ENCODE results near the gene GALNT2.

GALNT2 gene

GRCh38 chr1:230129341-230129740 is 62.3 kb downstream of the GALNT2 start:
- Histone ChIP-seq H3K4me3 (ENCODE audit: low read length) (no peak overlapping the region), H3K9me3 (replicated peaks; ENCODE audit: low read length) (no peaks in the 10 kb centered on the region), H3K9ac (ENCODE audit: low read depth, low read length) (no peak overlapping the region), H3K27me3 (ENCODE audit: control insufficient read depth, insufficient read depth, low read length) (no peaks in the 10 kb centered on the region), H3K4me1 (ENCODE audit: control insufficient read depth, insufficient read depth, low read length) (peaks cover 13% of the 10 kb centered on the region), H3K36me3 (ENCODE audit: insufficient read depth, low read length) (no peaks in the 10 kb centered on the region), H3K4me2 (ENCODE audit: low read length) (no peak overlapping the region)

DNA sequence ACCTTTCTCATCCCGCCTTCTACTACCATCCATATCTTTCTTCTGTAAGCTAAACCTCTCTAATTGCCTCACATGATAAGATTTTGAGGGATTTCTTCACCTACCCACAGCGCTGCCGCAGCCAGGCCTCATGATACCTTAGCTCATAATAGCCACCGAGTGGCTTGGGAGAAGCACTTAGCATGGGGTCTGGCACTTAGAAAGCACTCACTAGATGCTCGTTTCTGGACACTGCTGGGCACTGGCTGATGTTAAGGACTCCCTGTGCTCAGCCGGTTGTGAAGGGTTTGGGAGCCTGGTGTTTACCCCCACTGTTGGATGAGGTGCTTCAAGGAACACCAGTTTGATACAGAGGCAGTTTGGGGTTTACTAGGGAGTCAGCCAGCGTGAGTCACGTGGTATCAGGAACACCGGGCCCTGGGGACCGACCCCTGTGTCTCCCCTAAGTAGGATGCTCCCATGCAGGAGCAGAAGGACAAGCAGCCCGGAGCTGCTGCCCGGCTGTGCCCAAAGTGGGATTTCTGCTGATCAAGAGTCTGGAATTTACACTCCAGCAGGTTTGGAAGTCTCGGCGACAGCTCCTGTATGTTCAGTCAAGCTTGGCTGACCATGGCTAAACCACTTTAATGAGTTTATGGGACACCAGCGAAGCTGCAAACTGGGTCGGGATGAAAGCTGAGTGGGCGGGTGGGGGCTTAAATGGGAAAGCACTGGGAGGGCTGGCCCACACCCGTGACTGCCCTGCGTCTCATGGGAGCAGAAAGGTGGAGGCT is 63.3 kb downstream of the GALNT2 start:
- H3K4me1 ChIP-seq (ENCODE audit: control insufficient read depth, insufficient read depth, low read length), result peaks cover 8% of the 10 kb centered on the region
- no peak overlapping the region for H3K4me2 ChIP-seq (ENCODE audit: low read length)
- no peaks in the 10 kb centered on the region for H3K27me3 ChIP-seq (ENCODE audit: control insufficient read depth, insufficient read depth, low read length)
- no peak overlapping the region for H3K9ac ChIP-seq (ENCODE audit: low read depth, low read length)
- no peaks in the 10 kb centered on the region for H3K9me3 ChIP-seq (replicated peaks; ENCODE audit: low read length)
- no peak overlapping the region for H3K4me3 ChIP-seq (ENCODE audit: low read length)
- no peaks in the 10 kb centered on the region for H3K36me3 ChIP-seq (ENCODE audit: insufficient read depth, low read length)

- no peaks in the 10 kb centered on the region for H3K9me3 ChIP-seq (replicated peaks; ENCODE audit: low read length)
- H3K36me3 ChIP-seq (ENCODE audit: insufficient read depth, low read length), result no peaks in the 10 kb centered on the region
These were observed 64.4 kb downstream of the GALNT2 start for GRCh38 chr1:230131457-230131856.

GRCh38 chr1:230132758-230133157 is 65.7 kb downstream of the GALNT2 start:
- Histone ChIP-seq H3K4me2 (ENCODE audit: low read length) (no peak overlapping the region), H3K27me3 (ENCODE audit: control insufficient read depth, insufficient read depth, low read length) (no peaks in the 10 kb centered on the region), H3K9ac (ENCODE audit: low read depth, low read length) (no peak overlapping the region), H3K4me1 (ENCODE audit: control insufficient read depth, insufficient read depth, low read length) (no peaks in the 10 kb centered on the region), H3K9me3 (replicated peaks; ENCODE audit: low read length) (no peaks in the 10 kb centered on the region), H3K4me3 (ENCODE audit: low read length) (no peak overlapping the region), H3K36me3 (ENCODE audit: insufficient read depth, low read length) (no peaks in the 10 kb centered on the region)

More at GRCh38 chr1:230131457-230131856, 64.4 kb downstream of the GALNT2 start:
- H3K27me3 ChIP-seq (ENCODE audit: control insufficient read depth, insufficient read depth, low read length), result no peaks in the 10 kb centered on the region
- H3K4me1 ChIP-seq (ENCODE audit: control insufficient read depth, insufficient read depth, low read length), result no peaks in the 10 kb centered on the region
- no peak overlapping the region for H3K4me2 ChIP-seq (ENCODE audit: low read length)
- no peak overlapping the region for H3K9ac ChIP-seq (ENCODE audit: low read depth, low read length)
- no peak overlapping the region for H3K4me3 ChIP-seq (ENCODE audit: low read length)

DNA sequence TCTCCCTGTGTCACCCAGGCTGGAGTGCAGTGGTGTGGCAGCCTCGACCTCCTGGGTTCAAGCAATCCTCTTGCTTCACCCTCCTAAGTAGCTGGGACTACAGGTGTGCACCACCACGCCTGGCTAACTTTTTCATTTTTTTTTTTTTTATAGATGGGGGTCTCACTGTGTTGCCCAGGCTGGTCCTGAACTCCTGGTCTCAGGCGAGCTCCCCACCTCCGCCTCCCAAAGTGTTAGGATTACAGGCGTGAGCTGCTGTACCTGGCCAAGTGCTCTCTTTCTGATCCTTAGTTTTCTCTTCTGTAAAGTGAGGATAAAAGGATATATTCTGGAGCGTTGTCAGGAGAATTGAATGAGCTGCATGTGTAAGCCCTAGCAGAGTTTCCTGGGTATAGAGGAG is 68.7 kb downstream of the GALNT2 start:
- Histone ChIP-seq H3K4me1 (ENCODE audit: control insufficient read depth, insufficient read depth, low read length) (peaks cover 16% of the 10 kb centered on the region), H3K9me3 (replicated peaks; ENCODE audit: low read length) (no peaks in the 10 kb centered on the region), H3K36me3 (ENCODE audit: insufficient read depth, low read length) (no peaks in the 10 kb centered on the region), H3K27me3 (ENCODE audit: control insufficient read depth, insufficient read depth, low read length) (no peaks in the 10 kb centered on the region), H3K9ac (ENCODE audit: low read depth, low read length) (no peak overlapping the region), H3K4me3 (ENCODE audit: low read length) (no peak overlapping the region), H3K4me2 (ENCODE audit: low read length) (no peak overlapping the region)

DNA sequence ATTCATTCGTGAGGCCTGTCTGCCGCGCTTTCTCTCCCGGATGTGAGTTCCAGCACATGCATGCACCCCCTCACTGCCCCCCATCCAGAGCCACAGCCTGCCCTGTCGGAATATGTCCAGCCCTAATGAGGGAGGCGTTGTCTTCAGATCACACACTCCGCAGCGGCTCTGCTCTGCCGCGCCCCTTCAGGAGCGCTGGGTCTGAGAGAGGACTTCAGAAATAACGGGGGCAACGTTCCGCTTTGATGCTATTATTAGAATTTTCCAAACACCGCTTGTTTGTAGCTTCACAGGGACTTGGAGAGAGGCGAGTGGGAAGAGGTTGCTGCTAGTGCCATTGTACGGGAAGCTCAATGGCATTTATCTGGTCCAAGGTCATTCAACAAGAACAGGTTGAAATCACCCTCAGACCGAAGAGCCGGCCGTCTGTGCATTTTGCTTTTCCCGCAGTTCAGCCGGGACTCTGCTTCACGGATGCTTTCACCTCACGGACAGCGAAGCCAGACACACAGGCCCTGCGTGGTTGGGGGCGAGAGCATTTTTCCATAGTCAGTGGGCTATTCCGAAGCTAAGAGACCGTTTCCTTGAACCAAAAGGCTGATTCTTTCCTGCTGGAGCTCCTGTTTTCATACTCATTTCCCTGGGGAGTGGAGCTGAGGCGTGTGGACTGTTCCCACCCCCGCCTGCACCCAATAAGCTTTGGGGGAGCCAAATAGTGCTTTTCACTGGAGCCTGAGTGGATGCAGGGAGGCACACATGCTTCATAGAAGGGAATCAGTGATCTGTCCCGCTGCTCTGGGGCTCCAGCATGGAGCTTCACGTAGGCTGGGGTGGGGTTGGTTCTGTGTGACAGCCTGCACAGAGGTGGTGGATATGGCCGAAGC is 69.7 kb downstream of the GALNT2 start:
- Histone ChIP-seq H3K9me3 (replicated peaks; ENCODE audit: low read length) (no peaks in the 10 kb centered on the region), H3K9ac (ENCODE audit: low read depth, low read length) (no peak overlapping the region), H3K4me1 (ENCODE audit: control insufficient read depth, insufficient read depth, low read length) (peaks cover 26% of the 10 kb centered on the region), H3K4me2 (ENCODE audit: low read length) (no peak overlapping the region), H3K27me3 (ENCODE audit: control insufficient read depth, insufficient read depth, low read length) (no peaks in the 10 kb centered on the region), H3K36me3 (ENCODE audit: insufficient read depth, low read length) (no peaks in the 10 kb centered on the region), H3K4me3 (ENCODE audit: low read length) (no peak overlapping the region)

- H3K9ac ChIP-seq (ENCODE audit: low read depth, low read length), result no peak overlapping the region
- H3K4me2 ChIP-seq (ENCODE audit: low read length), result no peak overlapping the region
- H3K9me3 ChIP-seq (replicated peaks; ENCODE audit: low read length), result no peaks in the 10 kb centered on the region
- H3K27me3 ChIP-seq (ENCODE audit: control insufficient read depth, insufficient read depth, low read length), result no peaks in the 10 kb centered on the region
- H3K36me3 ChIP-seq (ENCODE audit: insufficient read depth, low read length), result no peaks in the 10 kb centered on the region
- peaks cover 26% of the 10 kb centered on the region for H3K4me1 ChIP-seq (ENCODE audit: control insufficient read depth, insufficient read depth, low read length)
- no peak overlapping the region for H3K4me3 ChIP-seq (ENCODE audit: low read length)
These were observed 70.3 kb downstream of the GALNT2 start for GRCh38 chr1:230137337-230137815.

DNA sequence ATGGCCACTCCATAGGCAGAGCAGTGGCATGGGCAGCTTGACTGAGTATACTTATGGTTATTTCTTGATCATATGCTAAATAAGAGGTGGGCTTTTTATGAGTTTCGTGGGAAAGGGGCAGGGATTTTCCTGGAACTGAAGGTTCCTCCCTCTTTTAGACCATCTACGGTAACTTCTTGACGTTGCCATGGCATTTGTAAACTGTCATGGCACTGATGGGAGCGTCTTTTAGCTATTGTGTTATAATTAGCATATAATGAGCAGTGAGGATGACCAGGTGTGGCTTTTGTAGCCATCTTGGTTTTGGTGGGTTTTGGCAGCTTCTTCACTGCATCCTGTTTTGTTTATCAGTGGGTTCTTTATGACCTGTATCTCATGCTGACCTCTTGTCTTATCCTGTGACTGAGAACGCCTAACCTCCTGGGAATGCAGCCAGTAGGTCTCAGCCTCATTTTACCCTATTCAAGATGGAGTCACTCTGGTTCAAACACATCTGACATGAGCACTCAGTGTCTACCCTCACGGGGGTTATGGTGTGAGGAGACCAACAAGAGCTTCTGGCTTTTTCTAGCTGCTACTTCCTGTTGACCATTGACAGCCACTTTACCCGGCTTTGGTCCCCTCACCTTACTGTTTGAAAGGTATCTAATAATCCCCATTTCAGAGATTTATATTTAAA is 71.7 kb downstream of the GALNT2 start:
- H3K4me1 ChIP-seq (ENCODE audit: control insufficient read depth, insufficient read depth, low read length), result peaks cover 30% of the 10 kb centered on the region
- no peaks in the 10 kb centered on the region for H3K9me3 ChIP-seq (replicated peaks; ENCODE audit: low read length)
- no peak overlapping the region for H3K4me3 ChIP-seq (ENCODE audit: low read length)
- H3K27me3 ChIP-seq (ENCODE audit: control insufficient read depth, insufficient read depth, low read length), result no peaks in the 10 kb centered on the region
- no peaks in the 10 kb centered on the region for H3K36me3 ChIP-seq (ENCODE audit: insufficient read depth, low read length)
- no peak overlapping the region for H3K4me2 ChIP-seq (ENCODE audit: low read length)
- no peak overlapping the region for H3K9ac ChIP-seq (ENCODE audit: low read depth, low read length)

- Histone ChIP-seq H3K4me1 (ENCODE audit: control insufficient read depth, insufficient read depth, low read length) (peaks cover 30% of the 10 kb centered on the region), H3K4me2 (ENCODE audit: low read length) (no peak overlapping the region), H3K9me3 (replicated peaks; ENCODE audit: low read length) (no peaks in the 10 kb centered on the region), H3K9ac (ENCODE audit: low read depth, low read length) (no peak overlapping the region), H3K36me3 (ENCODE audit: insufficient read depth, low read length) (no peaks in the 10 kb centered on the region), H3K4me3 (ENCODE audit: low read length) (no peak overlapping the region), H3K27me3 (ENCODE audit: control insufficient read depth, insufficient read depth, low read length) (no peaks in the 10 kb centered on the region)
These were observed 72.3 kb downstream of the GALNT2 start for GRCh38 chr1:230139315-230139714.

DNA sequence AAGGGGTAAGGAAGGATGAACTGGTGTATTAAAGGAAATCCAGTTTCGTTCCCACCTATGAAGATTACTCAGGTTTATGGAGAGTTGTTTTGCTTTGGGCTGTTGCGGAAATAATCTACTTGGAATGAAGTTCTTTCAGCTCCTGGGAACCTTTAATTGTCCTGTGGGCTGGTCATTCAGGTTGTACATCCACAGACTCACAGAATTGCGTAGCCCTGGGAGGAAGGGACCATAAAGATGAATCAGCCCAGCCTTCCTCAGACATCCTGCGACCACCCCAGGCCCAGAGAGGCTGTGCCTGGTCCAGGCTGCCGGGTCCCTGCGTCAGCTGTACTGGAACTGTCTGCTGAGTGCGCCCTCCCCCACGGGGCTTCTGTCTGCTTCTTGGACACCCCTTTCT is 72.7 kb downstream of the GALNT2 start:
- Histone ChIP-seq H3K36me3 (ENCODE audit: insufficient read depth, low read length) (no peaks in the 10 kb centered on the region), H3K4me1 (ENCODE audit: control insufficient read depth, insufficient read depth, low read length) (peaks cover 30% of the 10 kb centered on the region), H3K27me3 (ENCODE audit: control insufficient read depth, insufficient read depth, low read length) (no peaks in the 10 kb centered on the region), H3K4me3 (ENCODE audit: low read length) (peak overlapping the region; percentile 30), H3K9me3 (replicated peaks; ENCODE audit: low read length) (no peaks in the 10 kb centered on the region), H3K4me2 (ENCODE audit: low read length) (peak overlapping the region; percentile 71), H3K9ac (ENCODE audit: low read depth, low read length) (peak overlapping the region; percentile 70)

Data from skeletal muscle satellite cell (primary cell).